H1 (cell line): Measurements from ENCODE around the gene TP53BP2. TPM values are rescaled to one million over a fixed set of nuclear protein-coding genes. Genes with fewer than 3 reads are reported as not detected.
"Not testable (repeated sequence)": the region's sequence is repeated elsewhere in the genome, so short reads cannot be mapped to it uniquely, and the experiment has no call there.

Source experiments
- CTCF ChIA-PET: fragments of 300-600 bp; sonication (Branson Sonifier 250); formaldehyde crosslinking; loops from one replicate; lab custom pipeline; 2021; ENCODE audit not compliant: partially characterized antibody; lab: Charles Lee
- POLR2A ChIA-PET: fragments of 300-600 bp; sonication (Branson Sonifier 250); formaldehyde crosslinking; loops from one replicate; lab custom pipeline; 2021; ENCODE audit warnings: inconsistent platforms; ENCODE audit not compliant: partially characterized antibody; lab: Charles Lee
- DNase-seq, 2 experiments: peaks; one replicate each; pipeline versions ENCODE4 v3.0.0 to v3.0.0-alpha.2; 2010 to 2022; ENCODE audit warnings: low spot score in 2 of 2, low read depth in 1 of 2, mixed read lengths in 1 of 2
- FAIRE-seq: peaks from 2 replicates; lab custom pipeline; 2011; peaks lifted over from hg19 to GRCh38; lab: Jason Lieb, UNC
- H2AFZ ChIP-seq: 2 replicates; pipeline ENCODE4 v1.8.1; 2012; ENCODE audit warnings: low read length, inconsistent platforms
- H2AK5ac ChIP-seq: 2 replicates; pipeline ENCODE4 v1.6.1; 2013; ENCODE audit warnings: low read depth, low read length
- H2BK120ac ChIP-seq: replicated peaks from 2 replicates; pipeline ENCODE3; 2013; ENCODE audit warnings: low read depth, low read length, inconsistent platforms
- H2BK12ac ChIP-seq: 2 replicates; pipeline ENCODE4 v1.6.1; 2013; ENCODE audit warnings: low read depth, low read length
- H2BK15ac ChIP-seq: 2 replicates; pipeline ENCODE4 v1.6.1; 2013; ENCODE audit warnings: low read length
- H2BK20ac ChIP-seq: 2 replicates; pipeline ENCODE4 v1.6.1; 2013; ENCODE audit warnings: low read length
- H2BK5ac ChIP-seq: 2 replicates; pipeline ENCODE4 v1.6.1; 2013; ENCODE audit warnings: low read depth, low read length
- H3K14ac ChIP-seq: 2 replicates; pipeline ENCODE4 v1.6.1; 2013; ENCODE audit warnings: inconsistent platforms; ENCODE audit not compliant: insufficient read length
- H3K18ac ChIP-seq: 2 replicates; pipeline ENCODE4 v1.6.1; 2013; ENCODE audit warnings: low read length; ENCODE audit errors: extremely low read depth
- H3K23ac ChIP-seq: 2 replicates; pipeline ENCODE4 v1.6.1; 2013; ENCODE audit warnings: inconsistent platforms; ENCODE audit not compliant: insufficient read length
- H3K23me2 ChIP-seq: 2 replicates; pipeline ENCODE4 v1.6.1; 2013; ENCODE audit warnings: low read depth, low read length
- H3K27ac ChIP-seq: 2 replicates; pipeline ENCODE4 v1.6.1; 2011; ENCODE audit warnings: low read depth, low read length, inconsistent platforms
- H3K27me3 ChIP-seq, 4 experiments: replicated peaks in 1 of 4; 1 replicate in 1 of 4; 2 replicates in 3 of 4; pipeline versions ENCODE4 v1.6.1 to v1.8.1; 2011 to 2013; ENCODE audit warnings: low read length in 3 of 4, mild to moderate bottlenecking in 3 of 4, inconsistent platforms in 2 of 4, mixed read lengths in 2 of 4, moderate library complexity in 1 of 4; ENCODE audit not compliant: control insufficient read depth in 3 of 4, insufficient read depth in 3 of 4; ENCODE audit errors: extremely low read depth in 1 of 4
- H3K36me3 ChIP-seq, 4 experiments: 2 replicates each; pipeline versions ENCODE4 v1.6.1 to v1.8.1; 2011 to 2013; ENCODE audit warnings: mild to moderate bottlenecking in 4 of 4, low read length in 3 of 4, moderate library complexity in 2 of 4, control low read depth in 1 of 4, inconsistent platforms in 1 of 4; ENCODE audit not compliant: insufficient read depth in 4 of 4, control insufficient read depth in 2 of 4
- H3K4ac ChIP-seq: replicated peaks from 2 replicates; pipeline ENCODE3; 2013; ENCODE audit warnings: low read length, low read depth, mixed read lengths, inconsistent platforms; ENCODE audit not compliant: insufficient read length
- H3K4me1 ChIP-seq, 4 experiments: replicated peaks in 1 of 4; 1 replicate in 1 of 4; 2 replicates in 3 of 4; pipeline versions ENCODE4 v1.6.1 to v1.8.1; 2011 to 2013; ENCODE audit warnings: low read length in 3 of 4, inconsistent platforms in 2 of 4, mixed read lengths in 1 of 4; ENCODE audit not compliant: insufficient read depth in 4 of 4, control insufficient read depth in 3 of 4
- H3K4me2 ChIP-seq, 2 experiments: 2 replicates each; pipeline versions ENCODE4 v1.6.1 to v1.8.1; 2011 to 2013; ENCODE audit warnings: low read depth in 2 of 2, low read length in 2 of 2, control low read depth in 1 of 2, inconsistent platforms in 1 of 2, mild to moderate bottlenecking in 1 of 2; ENCODE audit not compliant: insufficient read depth in 1 of 2
- H3K4me3 ChIP-seq, 4 experiments: fragments of 200-600, 300-600 bp in 1 of 4; sonication (generic), shearing (Covaris generic), sonication (Bioruptor Twin) in 1 of 4; 2 replicates each; pipeline versions ENCODE4 v1.5.1 to v1.8.1; 2011 to 2016; ENCODE audit warnings: low read length in 4 of 4, low read depth in 3 of 4, control low read depth in 2 of 4, inconsistent platforms in 2 of 4, mild to moderate bottlenecking in 2 of 4, mixed read lengths in 1 of 4, moderate library complexity in 1 of 4; ENCODE audit not compliant: insufficient read depth in 2 of 4; ENCODE audit errors: extremely low read depth in 1 of 4
- H3K56ac ChIP-seq: replicated peaks from 2 replicates; pipeline ENCODE3; 2013; ENCODE audit warnings: low read depth, mild to moderate bottlenecking, mixed read lengths, low read length, inconsistent platforms; ENCODE audit not compliant: insufficient read length
- H3K79me1 ChIP-seq: 2 replicates; pipeline ENCODE4 v1.6.1; 2013; ENCODE audit warnings: low read depth, low read length, control low read depth
- H3K79me2 ChIP-seq, 2 experiments: 2 replicates each; pipeline versions ENCODE4 v1.6.1 to v1.8.1; 2012 to 2013; ENCODE audit warnings: low read length in 2 of 2, mild to moderate bottlenecking in 2 of 2, inconsistent platforms in 1 of 2; ENCODE audit not compliant: insufficient read depth in 2 of 2, control insufficient read depth in 1 of 2
- H3K9ac ChIP-seq, 4 experiments: replicated peaks in 1 of 4; 1 replicate in 1 of 4; 2 replicates in 3 of 4; pipeline versions ENCODE4 v1.6.1 to v1.8.1; 2011 to 2013; ENCODE audit warnings: low read depth in 3 of 4, low read length in 3 of 4, control low read depth in 2 of 4, mild to moderate bottlenecking in 2 of 4, moderate library complexity in 2 of 4, inconsistent platforms in 1 of 4; ENCODE audit errors: extremely low read depth in 1 of 4
- H3K9me3 ChIP-seq, 2 experiments: 2 replicates each; pipeline versions ENCODE4 v1.6.1 to v1.8.1; 2012 to 2013; ENCODE audit warnings: mild to moderate bottlenecking in 2 of 2, moderate library complexity in 2 of 2, control low read depth in 1 of 2, inconsistent platforms in 1 of 2, low read depth in 1 of 2, low read length in 1 of 2, mixed read lengths in 1 of 2; ENCODE audit not compliant: insufficient read depth in 2 of 2
- H4K20me1 ChIP-seq, 2 experiments: replicated peaks in 1 of 2; 2 replicates each; pipeline versions ENCODE3 to v1.8.1; 2011 to 2013; ENCODE audit warnings: inconsistent platforms in 2 of 2, low read length in 2 of 2, mild to moderate bottlenecking in 1 of 2; ENCODE audit not compliant: insufficient read depth in 2 of 2, control insufficient read depth in 1 of 2
- H4K5ac ChIP-seq: 2 replicates; pipeline ENCODE4 v1.6.1; 2013; ENCODE audit warnings: low read length, low read depth, mixed read lengths, inconsistent platforms; ENCODE audit not compliant: insufficient read length
- H4K8ac ChIP-seq: 2 replicates; pipeline ENCODE4 v1.8.0; 2013; ENCODE audit warnings: mild to moderate bottlenecking, moderate library complexity, low read length, inconsistent platforms; ENCODE audit not compliant: insufficient read depth; ENCODE audit errors: extremely low read depth
- H4K91ac ChIP-seq: replicated peaks from 2 replicates; pipeline ENCODE3; 2013; ENCODE audit warnings: low read length, mixed read lengths, inconsistent platforms; ENCODE audit not compliant: insufficient read length
- WGBS, 2 experiments: shearing (Covaris generic) in 1 of 2; methylation state at CpG; one replicate each; pipeline versions ENCODE4 v1.1.6 to v1.1.7; 2013 to 2015; ENCODE audit warnings: low lambda C conversion rate in 2 of 2, mixed read lengths in 2 of 2, inconsistent platforms in 1 of 2, low coverage in 1 of 2, missing lambda C conversion rate in 1 of 2; ENCODE audit not compliant: insufficient replicate concordance in 2 of 2, insufficient coverage in 1 of 2, insufficient read length in 1 of 2; ENCODE audit errors: extremely low coverage in 1 of 2, missing lambda C conversion rate in 1 of 2; 5-methylcytosine and 5-hydroxymethylcytosine counted together
- polyA plus RNA-seq, 7 experiments: library from polyadenylated mRNA; depleted of rRNA in 3 of 7; stranded (reverse) in 5 of 7; unstranded in 2 of 7; fragments of >200 nt in 5 of 7; fragments of 200-250 nt in 2 of 7; gene quantifications; 1 replicate in 5 of 7; 2 replicates in 1 of 7; 4 replicates in 1 of 7; pipeline versions ENCODE4 v1.2.1 to v1.2.3, GENCODE V29; 2011 to 2013; ENCODE audit warnings: missing spikeins in 2 of 7, mixed read lengths in 2 of 7
- total RNA-seq: library from RNA; stranded (reverse); fragmentation: NEBNext Ultra II Directional; extraction: Animal tissue kit (Norgen Biotek cat#: 25700); gene quantifications from 2 replicates; pipeline ENCODE4 v1.2.1, GENCODE V29; 2021

Gene TP53BP2
- total and polyA plus RNA-seq, 2 of the 8 experiments (the other 6 are each of a cell fraction or from before 2014, with no cell fraction given): 18.0 to 38.7 TPM

DNA sequence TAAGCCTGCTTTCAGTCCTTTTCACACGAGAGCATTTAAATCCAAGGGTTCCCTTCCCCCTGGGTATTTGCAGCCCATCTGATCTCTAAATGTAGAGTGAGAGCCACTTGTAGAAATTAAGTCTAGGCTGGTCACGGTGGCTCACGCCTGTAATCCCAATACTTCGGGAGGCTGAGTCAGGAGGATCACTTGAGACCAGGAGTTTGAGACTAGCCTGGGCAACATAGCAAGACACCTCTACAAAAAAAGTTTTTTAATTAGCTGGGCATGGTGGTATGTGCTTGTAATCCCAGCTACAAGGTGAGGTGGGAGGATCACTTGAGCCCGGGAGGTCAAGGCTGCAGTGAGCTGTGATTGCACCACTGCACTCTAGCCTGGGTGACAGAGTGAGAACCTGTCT, 109.1 kb downstream of the TP53BP2 start:
- H2BK20ac ChIP-seq, H3K9me3 ChIP-seq, H3K36me3 ChIP-seq, H3K4me2 ChIP-seq, H3K27me3 ChIP-seq, FAIRE-seq, H3K79me2 ChIP-seq, H4K8ac ChIP-seq, H3K4me3 ChIP-seq, H3K79me1 ChIP-seq, DNase-seq, H3K4ac ChIP-seq, H3K9ac ChIP-seq, H2BK120ac ChIP-seq, H4K20me1 ChIP-seq, H3K23me2 ChIP-seq, POLR2A ChIA-PET, H2AFZ ChIP-seq, H3K18ac ChIP-seq, H2BK15ac ChIP-seq, H3K56ac ChIP-seq, H2AK5ac ChIP-seq, H4K5ac ChIP-seq, H4K91ac ChIP-seq, H2BK5ac ChIP-seq, H3K14ac ChIP-seq, H3K23ac ChIP-seq, H3K27ac ChIP-seq: not testable (repeated sequence)
- WGBS, 2 experiments: 95% methylated on average over 5 of the region's 5 CpGs; no CpG with 5 or more reads in 1 of the 2 experiments
- Histone ChIP-seq H2BK12ac (0 out of 2 replicates have a peak overlapping the region, but pooled peaks have one; percentile 27), H3K4me1 (peaks cover 5 to 23% (median 14%) of the 10 kb centered on the region in 4 experiments; a peak in 5 of 7 replicates)
- CTCF ChIA-PET: interaction anchor here (0.8 to 5.2 kb wide), 3 partner anchors 8 to 13 kb away, joined by 3 to 55 read pairs (median 14); no protein-coding TSS in a partner anchor
